HG03139 (cell line): ENCODE measurements around the gene CNDP2.
A peak's percentile ranks its signal among the peaks of the same experiment; 100 is the strongest.

ENCODE experiments used
- ATAC-seq: cut with Tn5 transposase; IDR thresholded peaks from one replicate; pipeline ENCODE4 v1.9.1; 2021; ENCODE audit not compliant: unreplicated experiment

The CNDP2 gene

DNA sequence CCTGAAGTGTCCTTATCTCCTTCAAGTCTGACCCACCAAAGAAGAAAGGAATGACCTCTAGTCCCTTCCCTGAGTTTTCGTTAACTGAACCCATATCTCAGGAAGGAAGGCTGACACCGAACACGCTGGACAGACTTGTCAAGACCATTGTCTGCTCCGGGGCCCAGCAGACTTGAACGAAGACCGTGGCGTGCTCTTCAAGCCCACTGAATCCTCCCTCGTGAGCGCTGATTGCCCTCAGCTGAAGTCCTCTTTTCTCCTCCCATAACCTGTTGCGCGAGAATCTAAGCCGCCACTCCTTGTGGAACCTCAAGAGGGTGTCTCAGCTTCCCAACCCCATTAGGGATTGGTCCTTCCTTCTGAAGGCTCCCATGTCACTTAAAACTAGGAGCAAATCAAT is 37.5 kb downstream of the CNDP2 start:
- no peak for ATAC-seq

DNA sequence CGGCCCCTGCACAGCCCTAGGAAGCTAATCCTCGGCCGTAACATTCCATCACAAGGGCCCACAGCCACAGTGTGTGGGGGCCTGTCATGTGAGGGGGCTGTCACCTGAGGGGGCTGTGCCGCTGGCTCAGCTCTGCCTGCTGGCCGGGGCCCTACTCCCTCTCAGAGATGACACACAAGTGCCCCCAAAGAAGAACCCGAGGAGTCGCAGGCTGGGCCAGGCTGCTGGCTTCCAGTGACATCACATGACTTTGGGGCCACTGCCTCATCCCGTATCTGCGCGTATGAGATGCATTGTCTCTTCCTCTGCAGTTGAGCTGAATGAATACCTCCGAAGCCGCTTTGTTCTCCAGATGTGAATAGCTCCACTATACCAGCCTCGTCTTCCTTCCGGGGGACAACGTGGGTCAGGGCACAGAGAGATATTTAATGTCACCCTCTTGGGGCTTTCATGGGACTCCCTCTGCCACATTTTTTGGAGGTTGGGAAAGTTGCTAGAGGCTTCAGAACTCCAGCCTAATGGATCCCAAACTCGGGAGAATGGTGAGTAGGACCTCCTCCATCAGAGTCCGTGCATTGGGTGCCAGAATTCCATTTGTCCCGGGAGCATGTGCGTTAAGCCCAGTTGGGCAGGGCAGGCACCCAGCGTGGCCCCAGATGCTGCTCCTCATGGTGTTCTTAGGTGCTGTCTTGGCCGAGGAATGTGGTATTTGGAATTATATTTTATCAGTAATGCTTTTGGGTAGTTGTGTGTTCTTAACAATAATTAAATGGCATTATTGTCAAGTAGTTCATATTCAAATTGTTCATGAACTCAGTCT is 38.2 kb downstream of the CNDP2 start, which contains the start of gene CNDP1:
Gene CNDP1 (plus strand): TSS at position 351 of the 820 bp plus-strand sequence. CDS start 168 bp downstream, at position 519.
- ATAC-seq = no peak

DNA sequence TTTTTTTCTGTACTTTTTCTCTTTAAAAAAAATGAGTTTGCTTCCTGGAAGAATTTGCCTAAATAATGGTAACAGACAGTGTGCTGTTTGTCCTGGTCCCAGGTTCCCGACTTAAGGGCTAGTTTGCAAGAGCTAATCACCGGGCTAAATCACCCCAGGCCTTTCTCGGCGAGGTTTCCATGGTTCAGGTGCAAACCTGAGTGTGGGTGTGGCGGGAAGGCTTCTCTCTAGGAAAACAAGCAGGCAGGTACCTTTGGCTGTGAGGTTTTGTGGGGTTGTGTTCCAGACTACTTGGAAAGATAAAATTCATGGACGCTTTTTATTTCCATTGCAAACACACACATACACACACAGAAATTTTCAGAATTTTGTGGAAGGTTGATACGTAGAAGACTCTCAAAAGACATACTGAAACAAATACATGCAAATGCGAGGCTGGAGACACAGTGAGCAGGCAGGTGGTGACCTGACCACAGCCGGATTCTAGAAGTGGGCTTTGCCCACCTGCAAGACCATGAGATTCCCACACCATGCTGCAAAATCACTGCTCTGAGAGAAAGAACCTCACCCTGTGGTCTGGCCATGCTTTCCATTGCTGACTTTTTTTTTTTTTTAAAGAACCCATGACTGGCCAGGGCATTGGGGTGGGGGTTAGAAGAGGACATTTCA is 39.0 kb downstream of the CNDP2 start:
- no peak for ATAC-seq

DNA sequence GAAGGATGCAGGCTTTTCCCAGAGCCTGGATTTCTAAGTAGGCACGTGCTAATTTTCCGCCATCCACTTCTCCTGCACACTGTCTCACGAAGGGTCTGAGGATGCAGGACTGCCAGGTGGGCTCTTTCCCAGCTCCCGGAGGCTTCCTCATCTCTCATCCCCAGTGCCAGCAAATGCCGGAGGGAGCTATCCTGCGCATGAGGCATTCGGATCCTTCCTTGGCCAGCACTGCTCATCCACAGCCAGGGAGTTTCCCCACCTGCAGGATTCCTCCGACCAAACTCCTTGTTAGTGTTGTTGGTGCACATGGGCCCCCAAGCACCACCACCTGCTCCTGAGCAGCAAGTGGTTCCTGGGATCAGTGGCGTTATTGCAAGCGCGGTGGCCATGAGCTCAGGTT is 43.1 kb downstream of the CNDP2 start:
- no peak for ATAC-seq

DNA sequence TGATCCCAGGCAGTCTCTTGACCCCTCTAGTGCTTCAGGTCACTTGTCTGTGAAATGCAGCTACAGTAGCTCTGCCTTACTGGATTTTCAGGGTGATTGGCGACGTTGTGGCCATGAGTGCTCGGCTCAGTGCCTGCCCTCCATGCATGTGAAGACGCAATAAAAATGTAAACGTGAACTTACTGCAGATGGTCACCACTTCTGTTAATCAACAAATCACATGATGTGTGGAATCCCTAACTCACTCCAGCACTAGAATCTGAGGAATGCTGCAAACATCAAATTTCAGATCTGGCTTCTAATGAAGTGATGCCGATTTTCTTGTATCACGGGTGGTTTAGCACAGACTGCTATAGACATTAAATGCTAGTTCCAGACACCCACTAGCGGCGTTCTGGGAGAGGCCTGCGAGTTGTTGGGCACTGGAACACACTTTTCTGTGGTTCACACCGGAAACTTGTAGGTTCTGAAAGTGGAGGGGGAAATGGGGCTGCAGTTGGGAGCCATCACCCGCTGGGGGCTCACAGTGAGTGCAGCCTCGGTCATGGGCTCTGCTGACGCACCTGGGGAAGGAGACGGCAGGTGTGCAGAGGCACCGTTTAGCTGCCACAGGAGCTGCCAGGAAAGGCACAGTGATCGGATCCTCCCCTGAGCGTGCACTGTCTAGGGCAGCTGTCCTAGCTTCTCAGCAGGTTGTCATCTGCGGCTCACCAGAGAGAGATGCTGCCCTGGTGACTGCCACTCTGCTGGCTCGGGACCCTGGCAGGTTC is 44.7 kb downstream of the CNDP2 start:
- no peak for ATAC-seq

DNA sequence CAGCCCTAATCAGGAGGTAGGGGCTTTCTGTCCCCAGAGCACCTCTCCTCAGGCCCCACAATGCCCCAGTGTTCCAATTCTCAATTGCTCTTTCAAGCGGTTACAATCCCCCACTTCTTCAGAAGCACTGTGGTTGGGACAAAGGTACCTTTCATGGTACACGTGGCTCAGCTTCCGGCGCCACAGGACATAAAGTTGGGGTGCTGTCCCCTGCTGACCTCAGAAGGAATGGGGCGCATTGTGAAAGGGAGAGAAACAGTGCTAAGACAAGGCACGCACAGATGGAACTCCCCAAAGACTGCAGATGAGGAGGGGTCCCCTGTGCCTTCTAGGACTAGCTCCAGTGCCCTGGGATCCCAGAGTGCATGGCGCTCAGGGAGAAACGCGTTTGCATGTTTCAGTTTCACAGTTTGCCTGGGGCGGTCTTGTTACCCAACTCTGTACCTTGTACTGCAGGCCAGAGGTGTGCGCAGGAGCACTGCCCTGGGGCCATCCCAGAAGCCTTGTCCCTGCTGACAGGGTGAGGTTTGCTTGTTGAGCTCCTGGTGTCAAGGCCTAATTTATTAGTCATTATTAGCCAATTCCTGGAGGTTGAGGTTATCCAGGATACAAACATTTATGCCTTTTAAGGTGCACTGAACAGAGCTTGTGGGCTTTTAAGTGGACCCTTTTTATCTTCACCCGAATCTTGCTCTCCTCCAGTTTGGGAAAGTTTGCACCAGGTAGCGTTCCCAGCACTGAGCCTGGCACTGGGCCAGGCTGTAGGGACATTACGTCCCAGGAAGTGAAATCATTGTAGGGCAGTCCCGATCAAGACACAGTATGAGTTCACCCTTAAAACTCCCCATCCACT is 45.8 kb downstream of the CNDP2 start:
- ATAC-seq = no peak

DNA sequence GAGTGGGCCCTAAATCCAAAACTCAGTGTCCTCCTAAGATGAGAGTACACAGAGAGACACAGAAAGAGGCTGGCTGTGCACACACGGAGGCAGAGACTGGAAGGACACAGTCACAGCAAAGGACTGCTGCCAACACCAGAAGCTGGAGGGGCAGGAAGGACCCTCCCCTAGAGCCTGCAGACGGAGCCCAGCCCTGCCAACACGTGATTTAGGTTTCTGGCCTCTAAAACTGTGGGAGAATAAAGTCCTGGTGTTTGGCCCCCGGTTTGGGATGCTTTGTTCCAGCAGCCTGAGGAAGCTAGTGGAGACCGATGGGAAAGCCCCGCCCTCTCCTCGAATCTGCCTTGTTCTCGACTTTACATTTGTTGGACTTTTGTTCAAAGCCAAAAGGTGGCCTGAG is 48.7 kb downstream of the CNDP2 start:
- ATAC-seq = no peak

DNA sequence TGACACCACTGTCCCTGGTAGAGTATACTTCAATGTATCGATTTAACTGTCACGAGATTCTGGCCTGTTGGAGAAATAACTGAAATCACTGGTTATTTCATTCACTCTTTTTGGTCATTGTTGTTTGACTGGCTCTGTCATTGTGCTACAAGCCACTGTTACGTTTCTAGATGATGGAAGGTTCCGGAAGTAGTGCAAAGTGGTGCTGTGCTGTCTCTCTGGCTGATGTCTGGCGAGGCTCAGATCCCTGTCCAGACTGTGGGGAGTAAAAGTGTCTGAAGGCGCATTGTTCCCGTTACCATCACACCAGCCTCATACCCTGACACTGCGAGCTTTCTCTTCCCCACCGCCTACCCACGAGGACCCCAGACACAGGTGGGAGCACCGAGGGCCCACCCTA is 49.8 kb downstream of the CNDP2 start:
- no peak for ATAC-seq

DNA sequence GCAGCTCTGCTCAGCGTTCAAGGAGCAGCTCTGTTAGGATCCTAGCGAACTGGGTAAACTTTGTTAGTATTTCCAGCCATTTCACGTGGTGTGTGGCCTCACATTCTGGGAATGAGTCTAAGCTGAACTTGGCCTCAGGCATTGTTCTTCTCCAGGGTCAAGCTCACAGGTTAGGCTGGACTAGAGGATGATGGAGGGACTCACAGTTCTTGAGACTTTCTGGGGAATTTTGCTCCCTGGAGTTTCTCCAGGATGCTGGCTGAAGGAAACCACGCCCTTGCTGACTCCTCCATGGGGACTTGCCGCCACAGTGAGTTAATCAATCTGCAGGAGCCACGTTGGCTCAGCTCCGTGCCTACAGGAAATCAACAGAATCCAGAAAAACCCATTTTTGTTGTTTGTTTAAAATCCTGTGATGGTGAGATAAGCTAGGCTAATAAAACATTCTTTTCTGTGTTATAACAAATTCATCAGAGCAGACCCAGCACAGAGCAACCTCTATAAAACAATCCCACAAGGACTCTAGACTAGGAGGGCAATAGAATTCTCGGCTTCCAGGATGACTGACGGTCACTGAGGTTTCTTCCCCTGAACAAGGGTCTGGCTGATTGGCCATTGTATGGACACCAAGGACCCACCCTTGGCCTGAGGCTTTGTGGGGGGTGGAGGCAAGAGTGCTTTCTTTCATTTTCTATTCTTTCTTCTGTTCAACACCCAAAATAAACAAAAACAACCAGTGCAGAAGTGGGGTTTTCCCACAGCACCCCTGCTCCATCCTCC is 50.8 kb downstream of the CNDP2 start:
- ATAC-seq = no peak

DNA sequence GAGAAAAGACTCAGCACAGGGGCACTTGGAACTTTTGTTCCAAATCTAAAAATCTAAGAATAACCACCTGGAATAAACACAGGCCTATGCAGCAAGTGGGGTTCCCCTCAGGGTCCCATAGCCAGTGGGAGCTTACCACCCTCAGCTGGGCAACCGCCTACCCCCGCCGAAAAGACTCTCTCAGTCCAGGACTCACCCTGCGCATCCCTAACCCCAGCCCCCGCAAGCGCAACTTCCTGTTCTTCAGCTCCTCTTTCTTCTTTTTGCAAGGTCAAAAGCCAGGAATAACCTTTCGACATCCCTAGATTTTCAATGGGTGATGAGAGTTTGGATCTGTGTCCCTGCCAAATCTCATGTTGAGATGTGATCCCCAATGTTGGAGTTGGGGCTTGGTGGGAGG is 51.7 kb downstream of the CNDP2 start:
- no peak for ATAC-seq

DNA sequence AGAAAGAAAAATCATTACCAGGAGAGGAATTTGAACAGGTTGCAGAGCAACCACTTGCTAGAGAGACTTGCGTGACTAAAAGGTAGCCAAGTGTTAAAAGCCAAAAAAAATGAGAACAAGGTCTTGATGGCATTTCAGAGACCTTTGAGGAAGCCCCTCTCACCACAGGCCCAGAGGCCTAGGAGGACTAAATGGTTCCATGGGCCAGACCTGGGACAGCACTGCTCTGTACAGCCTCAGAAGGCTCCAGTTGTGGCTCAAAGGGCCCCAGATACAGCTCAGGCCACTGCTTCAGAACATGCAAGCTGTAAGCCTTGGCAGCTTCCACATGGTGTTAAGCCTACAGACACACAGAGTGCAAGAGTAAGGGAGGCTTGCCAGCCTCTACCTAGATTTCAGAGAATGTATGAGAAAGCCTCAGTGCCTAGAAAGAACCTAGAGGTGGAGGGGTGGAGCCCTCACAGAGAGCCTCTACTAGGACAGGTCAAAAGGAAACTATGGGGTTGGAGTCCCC is 53.5 kb downstream of the CNDP2 start:
- no peak for ATAC-seq

DNA sequence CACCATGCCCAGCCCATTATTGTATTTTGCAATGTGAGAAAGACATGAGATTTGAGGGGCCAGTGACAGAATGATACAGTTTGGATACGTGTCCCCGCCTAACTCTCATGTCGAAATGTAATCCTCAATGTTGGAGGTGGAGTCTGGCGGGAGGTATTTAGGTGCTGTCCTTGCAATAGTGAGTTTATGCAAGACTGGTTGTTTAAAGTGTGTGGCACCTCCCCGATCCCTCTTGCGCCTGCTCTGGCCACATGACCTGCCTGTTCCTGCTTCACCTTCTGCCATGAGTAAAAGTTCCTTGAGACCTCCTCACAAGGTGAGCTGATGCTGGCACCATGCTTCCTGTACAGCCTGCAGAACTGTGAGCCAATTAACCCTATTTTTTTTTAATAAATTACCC is 54.7 kb downstream of the CNDP2 start:
- ATAC-seq = no peak

DNA sequence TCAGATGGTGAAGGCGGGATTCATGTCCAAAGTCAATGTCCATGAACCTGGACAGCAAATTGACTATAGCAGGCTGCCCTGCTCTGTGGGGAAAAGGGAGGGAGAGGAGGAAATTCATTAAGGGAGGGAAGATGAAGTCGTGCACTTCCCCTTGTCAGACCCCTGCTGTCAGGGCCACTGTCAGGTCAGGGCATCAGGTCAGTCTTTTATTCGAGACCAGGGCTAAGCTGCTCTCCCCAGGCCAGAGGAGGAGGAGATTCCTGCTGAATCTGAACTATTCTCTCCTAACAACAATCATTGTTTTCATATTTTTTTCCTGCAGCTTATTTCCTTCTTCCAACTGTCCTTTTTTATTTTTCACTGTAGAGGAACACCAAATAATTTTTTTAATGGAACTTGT is 55.3 kb downstream of the CNDP2 start:
- no peak for ATAC-seq

DNA sequence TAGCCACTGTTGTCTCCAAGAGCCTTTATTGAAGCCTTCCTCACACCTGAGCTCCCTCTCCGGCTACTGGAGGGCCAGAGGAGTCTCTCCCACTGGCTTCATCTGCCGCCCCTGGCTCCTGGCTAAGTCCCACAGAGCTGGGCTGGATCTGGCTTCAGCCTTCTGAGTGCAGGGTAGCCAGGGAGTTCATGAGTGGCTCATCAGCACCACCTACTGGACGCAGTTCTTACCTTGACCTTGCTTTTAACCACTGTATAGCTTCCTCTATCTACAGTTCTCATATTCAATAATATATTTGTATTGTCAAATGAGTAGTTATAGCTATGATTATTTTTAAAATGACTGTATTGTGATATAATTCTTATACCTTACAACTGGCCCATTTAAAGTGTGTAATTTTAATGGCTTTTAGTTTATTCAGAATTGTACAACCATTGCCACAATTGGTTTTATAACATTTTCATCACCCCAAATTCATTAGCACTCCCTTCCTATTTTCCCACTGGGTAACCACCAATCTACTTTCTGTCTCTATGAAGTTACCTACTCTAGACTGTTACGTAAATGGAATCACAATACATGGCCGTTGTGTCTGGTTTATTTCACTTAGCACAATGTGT is 55.9 kb downstream of the CNDP2 start:
- ATAC-seq = peak; percentile 96

DNA sequence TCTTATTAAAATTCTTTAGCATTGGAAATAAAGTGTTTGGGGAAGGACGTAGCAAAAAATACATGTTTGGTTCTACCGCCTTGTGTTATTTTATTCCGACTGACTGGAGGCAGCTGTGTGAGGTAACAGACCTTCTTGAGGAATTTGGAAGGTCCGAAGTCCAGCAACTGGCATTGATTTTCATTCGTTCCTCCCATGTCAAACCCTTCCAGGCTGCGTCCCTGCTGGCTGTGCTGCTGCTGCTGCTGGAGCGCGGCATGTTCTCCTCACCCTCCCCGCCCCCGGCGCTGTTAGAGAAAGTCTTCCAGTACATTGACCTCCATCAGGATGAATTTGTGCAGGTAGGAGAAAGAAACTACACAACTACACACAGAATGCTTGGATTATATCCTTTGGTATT is 60.0 kb downstream of the CNDP2 start:
- ATAC-seq = no peak

DNA sequence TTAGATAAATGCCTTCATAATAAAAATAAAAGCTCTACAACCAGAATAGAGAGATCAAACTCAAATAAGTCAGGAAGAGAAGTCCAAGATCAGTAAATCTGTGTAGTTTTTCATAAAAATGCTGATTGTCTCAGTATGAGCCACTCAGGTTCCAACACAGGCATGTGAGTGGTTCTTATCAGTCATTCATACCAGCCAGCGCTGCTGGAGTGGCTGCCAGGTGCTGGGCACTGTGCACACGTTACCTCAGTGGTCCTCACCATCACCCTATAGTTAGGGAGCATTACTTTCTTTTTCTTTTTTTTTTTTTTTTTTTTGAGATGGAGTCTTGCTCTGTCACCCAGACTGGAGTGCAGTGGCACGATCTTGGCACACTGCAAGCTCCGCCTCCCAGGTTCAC is 61.9 kb downstream of the CNDP2 start:
- ATAC-seq = no peak

DNA sequence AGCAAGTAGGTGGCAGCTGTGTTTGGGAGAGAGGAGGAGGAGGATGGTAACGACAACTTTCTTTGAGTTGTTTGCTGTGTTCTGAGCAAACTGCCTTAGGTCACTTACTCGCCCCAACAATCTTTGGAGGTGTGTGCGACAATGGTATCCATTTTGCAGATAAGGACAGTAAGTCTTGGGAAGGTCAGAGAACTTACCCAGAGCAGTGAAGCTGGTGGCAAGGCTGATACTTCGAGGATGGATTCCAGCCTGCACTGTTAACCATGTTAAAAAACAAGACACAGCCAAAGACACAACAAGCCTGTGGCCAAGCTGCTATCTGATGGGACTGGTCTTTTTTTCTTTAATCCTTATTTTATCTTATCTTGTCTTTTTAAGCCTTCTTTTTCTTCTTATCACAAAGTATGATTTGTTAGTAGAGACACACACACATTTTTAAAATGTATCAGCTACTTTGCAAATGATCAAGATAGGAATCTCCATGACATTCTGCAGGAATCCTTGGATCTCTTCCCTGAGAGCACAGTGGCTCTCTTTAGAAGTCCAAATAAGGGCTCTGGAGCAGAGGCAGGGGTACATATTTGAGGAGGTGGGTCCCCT is 66.1 kb downstream of the CNDP2 start:
- ATAC-seq = no peak

DNA sequence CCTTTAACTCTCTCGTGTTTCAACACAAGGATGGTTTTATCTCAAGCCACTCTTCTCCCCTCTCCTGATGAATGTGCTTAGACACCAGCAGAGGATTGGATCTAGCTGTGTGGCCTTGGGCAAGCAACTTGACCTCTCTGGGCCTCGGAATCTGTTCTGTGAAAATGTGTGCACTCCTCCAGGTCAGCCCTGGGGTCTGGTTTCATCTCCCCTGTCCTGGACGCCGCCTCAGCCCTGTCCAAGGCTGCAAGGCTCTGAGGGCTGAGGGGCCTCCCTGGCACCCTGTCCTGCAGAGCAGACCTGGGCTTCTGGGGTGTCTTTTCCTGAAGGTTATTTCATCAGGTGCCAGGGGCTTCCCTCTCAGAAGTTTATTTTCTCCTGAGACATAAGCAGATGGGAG is 66.6 kb downstream of the CNDP2 start:
- no peak for ATAC-seq

DNA sequence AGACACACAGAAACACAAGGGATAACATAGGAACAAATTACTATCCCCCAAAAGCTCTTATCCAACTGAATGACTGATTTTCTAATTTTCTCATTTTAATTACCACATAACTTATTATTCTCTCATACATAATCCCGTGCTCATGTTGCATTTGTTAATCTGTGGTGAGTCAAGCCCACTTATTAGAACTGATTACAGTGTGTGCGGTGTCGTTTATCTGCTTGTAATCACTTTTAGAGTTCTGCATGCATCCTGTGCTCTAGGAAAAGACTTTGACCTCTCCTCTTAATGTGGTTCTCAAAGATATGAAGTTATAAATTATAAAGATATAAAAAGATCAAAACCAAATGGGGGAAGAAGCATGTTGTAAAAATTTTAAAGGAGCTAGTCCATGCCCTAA is 67.8 kb downstream of the CNDP2 start:
- ATAC-seq = no peak
